SK-N-SH (cell line): ENCODE data around the gene ARHGAP42. TPM values are rescaled to one million over a fixed set of nuclear protein-coding genes. Genes with fewer than 3 reads are reported as not detected.
"Not testable (repeated sequence)": the region's sequence is repeated elsewhere in the genome, so short reads cannot be mapped to it uniquely, and the experiment has no call there.

Experiments used
- CTCF ChIA-PET: fragments of 300-600, 350-600 bp; formaldehyde crosslinking; extraction: SDS; loops from one replicate; lab custom pipeline; 2021; lab: Yijun Ruan, JAX
- POLR2A ChIA-PET: fragments of 350-600 bp; sonication (Branson Sonifier 250); formaldehyde crosslinking; extraction: SDS; loops from one replicate; lab custom pipeline; 2020; ENCODE audit warnings: antibody characterized with exemption, inconsistent platforms; lab: Yijun Ruan, JAX
- DNase-seq: peaks from one replicate; pipeline ENCODE4 v3.0.0; 2012
- H2AFZ ChIP-seq: fragments of 200-600 bp; sonication (generic); 2 replicates; pipeline ENCODE4 v1.8.1; 2016; ENCODE audit warnings: antibody characterized with exemption, mild to moderate bottlenecking, low read depth
- H3F3A ChIP-seq: fragments of 200-600 bp; sonication (generic); replicated peaks from 2 replicates; pipeline ENCODE3; 2016; ENCODE audit warnings: antibody characterized with exemption, mild to moderate bottlenecking; ENCODE audit not compliant: insufficient read depth
- H3K27ac ChIP-seq, 2 experiments: fragments of 200-500 bp in 1 of 2; fragments of 200-600 bp in 1 of 2; sonication (Bioruptor generic) in 1 of 2; sonication (generic), shearing (Covaris generic) in 1 of 2; 2 replicates each; pipeline versions ENCODE4 v1.5.1 to v1.6.1; 2014 to 2016; ENCODE audit warnings: low read depth in 2 of 2, inconsistent platforms in 1 of 2, low read length in 1 of 2, mild to moderate bottlenecking in 1 of 2, mixed read lengths in 1 of 2
- H3K27me3 ChIP-seq: fragments of 200-600 bp; sonication (generic), shearing (Covaris generic); 2 replicates; pipeline ENCODE4 v1.6.1; 2016; ENCODE audit warnings: mixed run types; ENCODE audit not compliant: insufficient read depth
- H3K36me3 ChIP-seq, 2 experiments: fragments of 200-500 bp in 1 of 2; fragments of 200-600 bp in 1 of 2; sonication (Bioruptor generic) in 1 of 2; sonication (generic) in 1 of 2; replicated peaks in 1 of 2; 2 replicates each; pipeline versions ENCODE3 to v1.5.1; 2014 to 2016; ENCODE audit warnings: low read length in 1 of 2, mild to moderate bottlenecking in 1 of 2; ENCODE audit not compliant: insufficient read depth in 2 of 2, control insufficient read depth in 1 of 2
- H3K4me1 ChIP-seq, 2 experiments: fragments of 200-500 bp in 1 of 2; fragments of 200-600 bp in 1 of 2; sonication (Bioruptor generic) in 1 of 2; sonication (generic), shearing (Covaris generic) in 1 of 2; 2 replicates each; pipeline versions ENCODE4 v1.5.1 to v1.6.1; 2014 to 2016; ENCODE audit warnings: low read depth in 1 of 2, low read length in 1 of 2, mixed run types in 1 of 2; ENCODE audit not compliant: insufficient read depth in 2 of 2, control insufficient read depth in 1 of 2
- H3K4me2 ChIP-seq: fragments of 200-600 bp; sonication (generic), shearing (Covaris generic); 2 replicates; pipeline ENCODE4 v1.6.1; 2017; ENCODE audit warnings: mixed run types
- H3K4me3 ChIP-seq, 2 experiments: fragments of 200-500 bp in 1 of 2; fragments of 200-600 bp in 1 of 2; sonication (Bioruptor generic) in 1 of 2; sonication (generic), shearing (Covaris generic) in 1 of 2; 2 replicates each; pipeline versions ENCODE4 v1.5.1 to v1.8.1; 2014 to 2016; ENCODE audit warnings: low read depth in 2 of 2, inconsistent platforms in 1 of 2, low read length in 1 of 2, mild to moderate bottlenecking in 1 of 2, mixed read lengths in 1 of 2, moderate library complexity in 1 of 2
- H3K79me2 ChIP-seq: fragments of 200-600 bp; sonication (generic); 2 replicates; pipeline ENCODE4 v1.8.1; 2017; ENCODE audit warnings: mild to moderate bottlenecking; ENCODE audit not compliant: insufficient read depth
- H3K9ac ChIP-seq: fragments of 200-600 bp; sonication (generic); 2 replicates; pipeline ENCODE4 v1.6.1; 2017; ENCODE audit warnings: mixed run types
- H3K9me2 ChIP-seq: fragments of 200-600 bp; sonication (generic); 2 replicates; pipeline ENCODE4 v1.6.1; 2017; ENCODE audit warnings: mixed run types
- H3K9me3 ChIP-seq: fragments of 200-600 bp; sonication (generic); 2 replicates; pipeline ENCODE4 v1.6.1; 2017; ENCODE audit warnings: mixed run types, mild to moderate bottlenecking, moderate library complexity
- H4K20me1 ChIP-seq: fragments of 200-600 bp; sonication (generic); 2 replicates; pipeline ENCODE4 v1.6.1; 2017; ENCODE audit warnings: mild to moderate bottlenecking, mixed run types; ENCODE audit not compliant: insufficient read depth
- CTCF ChIP-seq: fragments of 200-600 bp; sonication (generic); IDR thresholded peaks from 2 replicates; pipeline ENCODE4 v1.6.1; 2017; ENCODE audit warnings: antibody characterized with exemption, mild to moderate bottlenecking, moderate library complexity
- ELF1 ChIP-seq: IDR thresholded peaks from 2 replicates; pipeline ENCODE4 v1.4.0; 2012
- FOXJ3 ChIP-seq: sonication (generic); formaldehyde crosslinking; IDR thresholded peaks from 2 replicates; pipeline ENCODE4 v1.5.1; 2020; ENCODE audit warnings: mild to moderate bottlenecking, missing genetic modification reagents
- GABPA ChIP-seq: IDR thresholded peaks from 2 replicates; pipeline ENCODE4 v1.4.0; 2012; ENCODE audit warnings: low read depth, mild to moderate bottlenecking
- JUND ChIP-seq: IDR thresholded peaks from 2 replicates; pipeline ENCODE4 v1.4.0; 2012
- RAD21 ChIP-seq: IDR thresholded peaks from 2 replicates; pipeline ENCODE4 v1.6.1; 2012; ENCODE audit warnings: mild to moderate bottlenecking, low read length
- REST ChIP-seq: IDR thresholded peaks from 2 replicates; pipeline ENCODE4 v1.6.1; 2012; ENCODE audit warnings: mild to moderate bottlenecking, low read depth, low read length, moderate library complexity
- TEAD4 ChIP-seq: IDR thresholded peaks from 2 replicates; pipeline ENCODE4 v1.4.0; 2012; ENCODE audit warnings: mild to moderate bottlenecking, borderline replicate concordance; ENCODE audit not compliant: insufficient read depth
- USF2 ChIP-seq: fragments of 150-350 bp; IDR thresholded peaks from 2 replicates; pipeline ENCODE4 v1.6.1; 2017; ENCODE audit warnings: antibody characterized with exemption, low read length, low read depth, borderline replicate concordance
- YY1 ChIP-seq: IDR thresholded peaks from 2 replicates; pipeline ENCODE4 v1.4.0; 2012; ENCODE audit warnings: low read depth, mild to moderate bottlenecking
- WGBS: methylation state at CpG from one replicate; pipeline ENCODE4 v1.1.6; 2017; ENCODE audit warnings: low lambda C conversion rate; 5-methylcytosine and 5-hydroxymethylcytosine counted together
- polyA plus RNA-seq, 3 experiments: library from polyadenylated mRNA; depleted of rRNA; stranded (reverse); fragments of >200 nt; gene quantifications; 2 replicates each; pipeline ENCODE4 v1.2.3, GENCODE V29; 2012

ARHGAP42 gene
- polyA plus RNA-seq, 1 of the 3 experiments (the other 2 are of a cell fraction) = 0.02 TPM

- 16% methylated on average over 5 of the region's 5 CpGs for WGBS
- CTCF ChIA-PET = no interaction called here
- Histone ChIP-seq H3K79me2 (no peaks in the 10 kb centered on the region), H3K9me2 (no peaks in the 10 kb centered on the region; the same call in 1 of the 2 replicates), H3K4me1 (no peaks in the 10 kb centered on the region), H3F3A (no peaks in the 10 kb centered on the region), H3K36me3 (no peaks in the 10 kb centered on the region), H2AFZ (no peak overlapping the region), H3K9me3 (no peaks in the 10 kb centered on the region), H3K9ac (no peak overlapping the region), H3K27ac (no peak overlapping the region), H3K27me3 (no peaks in the 10 kb centered on the region), H3K4me3 (no peak overlapping the region), H3K4me2 (no peak overlapping the region), H4K20me1 (no peaks in the 10 kb centered on the region)
- POLR2A ChIA-PET = no interaction called here
- no peak for DNase-seq
- TF ChIP-seq CTCF (no peak), USF2 (no peak), TEAD4 (no peak), FOXJ3 (no peak), YY1 (no peak), ELF1 (no peak), GABPA (no peak), REST (no peak), RAD21 (no peak), JUND (no peak)
Measured at GRCh38 chr11:101011881-101012280, 324.8 kb downstream of the ARHGAP42 start.

- H3K27ac ChIP-seq, H3K27me3 ChIP-seq, DNase-seq, POLR2A ChIA-PET, H3K36me3 ChIP-seq, CTCF ChIA-PET, H3K79me2 ChIP-seq, H2AFZ ChIP-seq, H4K20me1 ChIP-seq, H3K4me2 ChIP-seq, H3K9me2 ChIP-seq, H3F3A ChIP-seq, H3K4me1 ChIP-seq, H3K9me3 ChIP-seq, H3K4me3 ChIP-seq, H3K9ac ChIP-seq: not testable (repeated sequence)
Measured at GRCh38 chr11:101013702-101014101, 326.6 kb downstream of the ARHGAP42 start.
